ENCODE results near the gene MYH16.

MYH16 gene

GRCh38 chr7:99359465-99360154 lies 87.0 kb downstream of the MYH16 start:
- H3K4me3 ChIP-seq (replicated peaks; ENCODE audit: low read depth, low read length): no peak overlapping the region
- no peak for TF ChIP-seq CTCF (IDR thresholded peaks at IDR 0.05; ENCODE audit: low read length, missing control alignments)
- no peak for DNase-seq (ENCODE audit: low read depth)
